Suprapubic skin (tissue), 4 donors: ENCODE measurements around the gene RABEP1. TPM values are rescaled to one million over a fixed set of nuclear protein-coding genes. Genes with fewer than 3 reads are reported as not detected.
A peak's percentile ranks its signal among the peaks of the same experiment; 100 is the strongest.

Experiments used
- DNase-seq, 2 donors: peaks; one replicate each; pipeline ENCODE4 v3.0.0-alpha.2; 2019; ENCODE audit warnings: low spot score in 2 of 2
- H3K27ac ChIP-seq: fragments of 200-600 bp; sonication (generic); one replicate; pipeline ENCODE4 v1.5.1; 2019
- H3K27me3 ChIP-seq: fragments of 200-600 bp; sonication (generic); one replicate; pipeline ENCODE4 v1.5.1; 2019
- H3K36me3 ChIP-seq: fragments of 200-600 bp; sonication (generic); one replicate; pipeline ENCODE4 v1.5.1; 2019
- H3K4me1 ChIP-seq: fragments of 200-600 bp; sonication (generic); one replicate; pipeline ENCODE4 v1.5.1; 2019
- H3K4me3 ChIP-seq: fragments of 200-600 bp; sonication (generic); one replicate; pipeline ENCODE4 v1.5.1; 2019; ENCODE audit warnings: mild to moderate bottlenecking
- H3K9me3 ChIP-seq: fragments of 200-600 bp; sonication (generic); one replicate; pipeline ENCODE4 v1.5.1; 2019
- CTCF ChIP-seq, 2 donors: fragments of 200-600 bp in 1 of 2; fragments of 450-650 bp in 1 of 2; sonication (generic) in 1 of 2; IDR thresholded peaks; one replicate each; pipeline ENCODE4 v1.5.1; 2016 to 2019; ENCODE audit warnings: antibody characterized with exemption in 2 of 2, mild to moderate bottlenecking in 1 of 2, moderate library complexity in 1 of 2
- EP300 ChIP-seq: sonication (generic); formaldehyde crosslinking; IDR thresholded peaks from one replicate; pipeline ENCODE4 v1.6.1; 2017; ENCODE audit warnings: antibody characterized with exemption
- POLR2A ChIP-seq, 2 donors: fragments of 450-650 bp; IDR thresholded peaks; one replicate each; pipeline ENCODE4 v1.6.1; 2017; ENCODE audit warnings: antibody characterized with exemption in 2 of 2, mild to moderate bottlenecking in 2 of 2, moderate library complexity in 2 of 2
- POLR2AphosphoS5 ChIP-seq, 3 donors: sonication (generic); formaldehyde crosslinking; IDR thresholded peaks; one replicate each; pipeline ENCODE4 v1.6.1; 2017; ENCODE audit warnings: antibody characterized with exemption in 3 of 3
- WGBS: methylation state at CpG from one replicate; pipeline ENCODE4 v1.1.5; 2018; 5-methylcytosine and 5-hydroxymethylcytosine counted together
- total RNA-seq, 4 donors: library from RNA; depleted of rRNA; stranded (reverse); fragments of >200 nt; gene quantifications; one replicate each; pipeline ENCODE4 v1.1.0, GENCODE V29; 2016

RABEP1 gene
- total RNA-seq, 4 donors from 2014 or later, result 19.2 to 46.4 (median 25.0) TPM

- Histone ChIP-seq H3K27me3 (no peaks in the 10 kb centered on the region), H3K4me1 (no peaks in the 10 kb centered on the region), H3K9me3 (no peaks in the 10 kb centered on the region), H3K4me3 (no peak overlapping the region), H3K36me3 (no peaks in the 10 kb centered on the region), H3K27ac (no peak overlapping the region)
- no peak for TF ChIP-seq CTCF (IDR thresholded peaks at IDR 0.05)
- no peak for TF ChIP-seq POLR2A (IDR thresholded peaks at IDR 0.05)
- TF ChIP-seq POLR2AphosphoS5 (IDR thresholded peaks at IDR 0.05), result no peak
- no peak for TF ChIP-seq EP300
- WGBS, result 94% methylated on average over 6 of the region's 6 CpGs
- DNase-seq, result no peak
Observed at GRCh38 chr17:5263441-5263840, 18.6 kb upstream of the RABEP1 start.

GRCh38 chr17:5264893-5265292 lies 17.2 kb upstream of the RABEP1 start:
- Histone ChIP-seq H3K27ac (no peak overlapping the region), H3K36me3 (no peaks in the 10 kb centered on the region), H3K27me3 (no peaks in the 10 kb centered on the region), H3K4me3 (no peak overlapping the region), H3K9me3 (no peaks in the 10 kb centered on the region), H3K4me1 (no peaks in the 10 kb centered on the region)
- WGBS, result 61% methylated on average over 3 of the region's 3 CpGs
- TF ChIP-seq CTCF (IDR thresholded peaks at IDR 0.05) (no peak), POLR2A (IDR thresholded peaks at IDR 0.05) (no peak), EP300 (no peak), POLR2AphosphoS5 (IDR thresholded peaks at IDR 0.05) (no peak)
- DNase-seq, result no peak

- no peak for TF ChIP-seq EP300
- no peak for DNase-seq
- 71% methylated on average over 4 of the region's 4 CpGs for WGBS
Observed at GRCh38 chr17:5269241-5269960, 12.7 kb upstream of the RABEP1 start.

GRCh38 chr17:5272322-5272721 lies 9.8 kb upstream of the RABEP1 start:
- no peak overlapping the region for H3K27ac ChIP-seq
- H3K27me3 ChIP-seq, result no peaks in the 10 kb centered on the region
- DNase-seq, result no peak
- no peaks in the 10 kb centered on the region for H3K4me1 ChIP-seq
- TF ChIP-seq POLR2A (IDR thresholded peaks at IDR 0.05), result no peak
- no peak for TF ChIP-seq CTCF (IDR thresholded peaks at IDR 0.05)
- no peak for TF ChIP-seq POLR2AphosphoS5 (IDR thresholded peaks at IDR 0.05)
- TF ChIP-seq EP300, result no peak
- H3K9me3 ChIP-seq, result no peaks in the 10 kb centered on the region
- H3K36me3 ChIP-seq, result no peaks in the 10 kb centered on the region
- WGBS, result 71% methylated on average over 6 of the region's 6 CpGs
- no peak overlapping the region for H3K4me3 ChIP-seq

More at GRCh38 chr17:5269241-5269960, 12.7 kb upstream of the RABEP1 start:
- no peaks in the 10 kb centered on the region for H3K9me3 ChIP-seq
- no peaks in the 10 kb centered on the region for H3K4me1 ChIP-seq
- H3K36me3 ChIP-seq, result no peaks in the 10 kb centered on the region
- no peak overlapping the region for H3K27ac ChIP-seq
- H3K27me3 ChIP-seq, result no peaks in the 10 kb centered on the region
- H3K4me3 ChIP-seq, result no peak overlapping the region

- peaks cover 24% of the 10 kb centered on the region for H3K4me1 ChIP-seq
- no peaks in the 10 kb centered on the region for H3K9me3 ChIP-seq
- peak overlapping the region; percentile 81 for H3K4me3 ChIP-seq
- WGBS, result 2% methylated on average over 18 of the region's 34 CpGs
- TF ChIP-seq POLR2A (IDR thresholded peaks at IDR 0.05) (no peak), CTCF (IDR thresholded peaks at IDR 0.05) (no peak), EP300 (no peak), POLR2AphosphoS5 (IDR thresholded peaks at IDR 0.05) (no peak)
- H3K36me3 ChIP-seq, result no peaks in the 10 kb centered on the region
- DNase-seq, result peak in 1 of 2 donors; percentile 68
- no peaks in the 10 kb centered on the region for H3K27me3 ChIP-seq
- peak overlapping the region; percentile 93 for H3K27ac ChIP-seq
Observed at GRCh38 chr17:5282642-5283217, 646 bp downstream of the RABEP1 start.
